ENCODE data around the gene EGLN3.
"Not testable (repeated sequence)": the region's sequence is repeated elsewhere in the genome, so short reads cannot be mapped to it uniquely, and the experiment has no call there.

Gene EGLN3

DNA sequence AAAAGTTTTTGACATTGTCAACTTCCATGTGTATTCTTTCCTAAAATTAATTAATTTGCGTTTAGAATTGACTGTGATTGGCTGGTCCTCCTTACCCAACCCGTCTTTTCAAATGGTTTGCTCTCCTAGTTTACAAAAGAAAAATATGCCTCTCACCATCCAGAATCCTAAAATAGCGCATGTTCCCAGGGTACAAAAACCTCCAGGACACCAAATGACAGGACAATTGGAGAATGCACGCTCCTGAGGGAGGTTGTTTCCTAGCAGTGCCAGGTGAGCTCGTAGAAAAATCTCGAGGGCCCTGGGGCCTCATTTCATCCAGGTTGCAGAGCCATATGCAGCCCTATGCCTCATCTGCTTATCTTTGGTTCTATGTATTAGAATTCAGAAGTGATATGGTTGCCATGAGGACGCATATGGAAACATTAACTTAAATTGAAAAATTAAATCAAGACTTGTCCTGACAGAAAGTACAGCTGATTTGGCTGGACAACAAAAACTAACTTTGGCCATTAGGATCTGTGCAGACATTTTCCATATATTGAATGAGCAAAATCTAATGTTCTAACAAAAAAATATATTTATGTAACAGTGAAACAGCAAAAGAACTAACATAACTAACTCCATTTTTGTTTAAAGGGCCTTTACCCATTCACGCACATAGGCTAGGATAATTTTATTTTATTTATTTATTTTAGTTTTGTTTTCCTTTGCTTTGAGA lies 28.2 kb upstream of the EGLN3 start:
- no peaks in the 10 kb centered on the region for H3K9me3 ChIP-seq (ENCODE audit: insufficient read depth, low read length, severe bottlenecking)
- H4K20me1 ChIP-seq (ENCODE audit: insufficient read depth, low read length): no peaks in the 10 kb centered on the region
- no peaks in the 10 kb centered on the region for H3K79me2 ChIP-seq (ENCODE audit: insufficient read depth, low read length)
- no peaks in the 10 kb centered on the region for H3K27me3 ChIP-seq (ENCODE audit: insufficient read depth, low read length, poor library complexity)
- ATAC-seq (ENCODE audit: insufficient read depth, low read depth) (no peak), DNase-seq (no peak)
- H3K4me2 ChIP-seq (ENCODE audit: insufficient read depth, low read length): no peak overlapping the region
- H3K9ac ChIP-seq (ENCODE audit: low read depth, low read length): no peak overlapping the region
- H2AFZ ChIP-seq (ENCODE audit: low read depth, low read length): no peak overlapping the region
- TF ChIP-seq, protein P1, sequence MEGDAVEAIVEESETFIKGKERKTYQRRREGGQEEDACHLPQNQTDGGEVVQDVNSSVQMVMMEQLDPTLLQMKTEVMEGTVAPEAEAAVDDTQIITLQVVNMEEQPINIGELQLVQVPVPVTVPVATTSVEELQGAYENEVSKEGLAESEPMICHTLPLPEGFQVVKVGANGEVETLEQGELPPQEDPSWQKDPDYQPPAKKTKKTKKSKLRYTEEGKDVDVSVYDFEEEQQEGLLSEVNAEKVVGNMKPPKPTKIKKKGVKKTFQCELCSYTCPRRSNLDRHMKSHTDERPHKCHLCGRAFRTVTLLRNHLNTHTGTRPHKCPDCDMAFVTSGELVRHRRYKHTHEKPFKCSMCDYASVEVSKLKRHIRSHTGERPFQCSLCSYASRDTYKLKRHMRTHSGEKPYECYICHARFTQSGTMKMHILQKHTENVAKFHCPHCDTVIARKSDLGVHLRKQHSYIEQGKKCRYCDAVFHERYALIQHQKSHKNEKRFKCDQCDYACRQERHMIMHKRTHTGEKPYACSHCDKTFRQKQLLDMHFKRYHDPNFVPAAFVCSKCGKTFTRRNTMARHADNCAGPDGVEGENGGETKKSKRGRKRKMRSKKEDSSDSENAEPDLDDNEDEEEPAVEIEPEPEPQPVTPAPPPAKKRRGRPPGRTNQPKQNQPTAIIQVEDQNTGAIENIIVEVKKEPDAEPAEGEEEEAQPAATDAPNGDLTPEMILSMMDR (IDR thresholded peaks at IDR 0.05; ENCODE audit: borderline replicate concordance, extremely low read depth, low read length, poor library complexity, severe bottlenecking): no peak
- TF ChIP-seq EZH2 (IDR thresholded peaks at IDR 0.05; ENCODE audit: borderline replicate concordance, low read depth, low read length, severe bottlenecking): no peak
- no peaks in the 10 kb centered on the region for H3K36me3 ChIP-seq (ENCODE audit: insufficient read depth, low read length)
- peaks cover 42% of the 10 kb centered on the region for H3K4me1 ChIP-seq (ENCODE audit: insufficient read depth, low read length)
- no peak overlapping the region for H3K27ac ChIP-seq (ENCODE audit: low read length)
- H3K4me3 ChIP-seq (ENCODE audit: low read depth in 1 of 2, low read length in 2 of 2): no peak overlapping the region

DNA sequence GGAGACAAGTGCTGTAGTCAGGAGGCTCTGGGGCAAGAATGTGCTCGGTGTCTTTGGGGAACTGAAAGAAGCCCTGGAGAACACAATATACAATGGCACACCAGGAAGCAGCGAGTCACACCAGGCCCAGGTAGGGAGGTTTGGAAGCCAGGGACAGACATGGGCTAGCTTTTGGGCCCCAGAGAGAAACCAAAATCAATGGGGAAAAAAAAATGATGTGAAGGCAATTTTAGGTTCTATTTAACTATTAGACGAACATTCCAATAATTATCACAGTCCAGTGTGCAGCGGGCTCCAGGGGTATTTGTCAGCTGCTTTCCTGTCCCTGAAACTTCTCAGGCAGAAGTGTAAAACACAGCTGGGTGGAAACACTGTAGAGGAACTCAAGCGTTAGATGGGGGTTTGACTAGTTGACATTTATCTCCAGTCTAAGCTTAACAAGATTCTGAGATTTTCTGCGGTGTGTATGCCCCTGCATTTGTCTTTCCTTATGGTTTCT lies 21.8 kb upstream of the EGLN3 start:
- Histone ChIP-seq H2AFZ (ENCODE audit: low read depth, low read length) (no peak overlapping the region), H4K20me1 (ENCODE audit: insufficient read depth, low read length) (no peaks in the 10 kb centered on the region), H3K27ac (ENCODE audit: low read length) (no peak overlapping the region), H3K79me2 (ENCODE audit: insufficient read depth, low read length) (no peaks in the 10 kb centered on the region), H3K27me3 (ENCODE audit: insufficient read depth, low read length, poor library complexity) (no peaks in the 10 kb centered on the region), H3K36me3 (ENCODE audit: insufficient read depth, low read length) (no peaks in the 10 kb centered on the region), H3K4me3 (ENCODE audit: low read depth in 1 of 2, low read length in 2 of 2) (no peak overlapping the region), H3K4me2 (ENCODE audit: insufficient read depth, low read length) (no peak overlapping the region), H3K9ac (ENCODE audit: low read depth, low read length) (no peak overlapping the region), H3K9me3 (ENCODE audit: insufficient read depth, low read length, severe bottlenecking) (no peaks in the 10 kb centered on the region), H3K4me1 (ENCODE audit: insufficient read depth, low read length) (peaks cover 8% of the 10 kb centered on the region)
- DNase-seq (no peak), ATAC-seq (ENCODE audit: insufficient read depth, low read depth) (no peak)
- no peak for TF ChIP-seq EZH2 (IDR thresholded peaks at IDR 0.05; ENCODE audit: borderline replicate concordance, low read depth, low read length, severe bottlenecking)

DNA sequence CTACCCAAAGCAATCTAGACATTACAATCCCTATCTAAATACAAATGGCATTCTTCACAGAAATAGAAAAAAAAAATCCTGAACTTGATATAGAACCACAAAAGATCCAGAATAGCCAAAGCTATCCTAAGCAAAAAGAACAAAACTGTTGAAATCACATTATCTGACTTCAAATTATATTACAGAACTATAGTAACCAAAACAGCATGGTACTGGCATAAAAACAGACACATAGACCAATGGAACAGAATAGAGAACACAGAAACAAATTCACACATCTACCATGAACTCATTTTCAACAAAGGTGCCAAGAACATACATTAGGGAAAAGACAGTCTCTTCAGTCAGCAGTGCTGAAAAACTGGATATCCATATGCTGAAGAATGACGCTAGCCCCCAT lies 19.0 kb upstream of the EGLN3 start:
- H3K4me3 ChIP-seq (ENCODE audit: low read depth in 1 of 2, low read length in 2 of 2); H3K27ac ChIP-seq (ENCODE audit: low read length); H3K36me3 ChIP-seq (ENCODE audit: insufficient read depth, low read length); H3K4me2 ChIP-seq (ENCODE audit: insufficient read depth, low read length); H3K27me3 ChIP-seq (ENCODE audit: insufficient read depth, low read length, poor library complexity); H3K79me2 ChIP-seq (ENCODE audit: insufficient read depth, low read length); ATAC-seq (ENCODE audit: insufficient read depth, low read depth); H2AFZ ChIP-seq (ENCODE audit: low read depth, low read length); H3K4me1 ChIP-seq (ENCODE audit: insufficient read depth, low read length); H3K9ac ChIP-seq (ENCODE audit: low read depth, low read length); H3K9me3 ChIP-seq (ENCODE audit: insufficient read depth, low read length, severe bottlenecking); DNase-seq; H4K20me1 ChIP-seq (ENCODE audit: insufficient read depth, low read length): not testable (repeated sequence)

DNA sequence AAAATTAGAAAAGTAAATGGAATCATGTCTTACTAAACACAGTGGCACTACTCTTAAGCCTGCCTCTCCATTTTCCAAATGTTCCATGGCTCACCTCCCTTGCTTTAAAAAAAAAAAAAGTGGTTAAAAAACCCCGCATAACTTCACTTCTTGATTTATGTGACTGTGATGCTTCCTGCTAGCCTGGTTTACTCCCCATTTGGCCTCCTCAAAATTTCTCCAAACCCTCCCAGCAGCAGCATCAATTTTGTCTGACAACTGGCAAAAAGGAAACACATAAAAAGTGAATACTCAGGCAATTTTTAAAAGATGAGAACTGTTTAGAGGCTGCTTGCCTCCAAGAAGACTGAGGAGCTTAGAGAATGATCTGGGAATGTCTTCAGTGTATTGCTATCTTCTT lies 17.8 kb upstream of the EGLN3 start:
- Histone ChIP-seq H3K36me3 (ENCODE audit: insufficient read depth, low read length) (no peaks in the 10 kb centered on the region), H2AFZ (ENCODE audit: low read depth, low read length) (no peak overlapping the region), H3K9ac (ENCODE audit: low read depth, low read length) (no peak overlapping the region), H3K9me3 (ENCODE audit: insufficient read depth, low read length, severe bottlenecking) (no peaks in the 10 kb centered on the region), H4K20me1 (ENCODE audit: insufficient read depth, low read length) (no peaks in the 10 kb centered on the region), H3K4me1 (ENCODE audit: insufficient read depth, low read length) (no peaks in the 10 kb centered on the region), H3K79me2 (ENCODE audit: insufficient read depth, low read length) (no peaks in the 10 kb centered on the region), H3K27ac (ENCODE audit: low read length) (no peak overlapping the region), H3K4me2 (ENCODE audit: insufficient read depth, low read length) (no peak overlapping the region), H3K4me3 (ENCODE audit: low read depth in 1 of 2, low read length in 2 of 2) (no peak overlapping the region), H3K27me3 (ENCODE audit: insufficient read depth, low read length, poor library complexity) (no peaks in the 10 kb centered on the region)
- ATAC-seq (ENCODE audit: insufficient read depth, low read depth): no peak
- no peak for DNase-seq
- no peak for TF ChIP-seq EZH2 (IDR thresholded peaks at IDR 0.05; ENCODE audit: borderline replicate concordance, low read depth, low read length, severe bottlenecking)
- TF ChIP-seq, protein P1 (IDR thresholded peaks at IDR 0.05; ENCODE audit: borderline replicate concordance, extremely low read depth, low read length, poor library complexity, severe bottlenecking): no peak
